Neural cell (in vitro differentiated cells): Measurements from ENCODE around the gene CEACAM21. TPM values are rescaled to one million over a fixed set of nuclear protein-coding genes. Genes with fewer than 3 reads are reported as not detected.

Experiments used
- H2AFZ ChIP-seq: fragments of 200-600, 300-800 bp; sonication (generic), shearing (Covaris generic); 2 replicates; pipeline ENCODE4 v1.6.0; 2014; ENCODE audit warnings: low read depth, mild to moderate bottlenecking, antibody characterized with exemption, low read length, moderate library complexity
- H3F3A ChIP-seq: fragments of 200-600 bp; shearing (Covaris generic); 2 replicates; pipeline ENCODE4 v1.6.1; 2016; ENCODE audit warnings: mild to moderate bottlenecking, moderate library complexity, mixed read lengths, antibody characterized with exemption, low read length; ENCODE audit not compliant: insufficient read depth, poor library complexity, severe bottlenecking
- H3K27ac ChIP-seq: fragments of 200-600, 300-800 bp; sonication (generic), shearing (Covaris generic); 2 replicates; pipeline ENCODE4 v1.5.1; 2014; ENCODE audit warnings: mild to moderate bottlenecking, low read length, moderate library complexity
- H3K27me3 ChIP-seq: fragments of 300-800, 200-600 bp; sonication (generic), shearing (Covaris generic); 2 replicates; pipeline ENCODE4 v1.6.0; 2014; ENCODE audit warnings: mild to moderate bottlenecking, low read depth, low read length, moderate library complexity; ENCODE audit not compliant: insufficient read depth
- H3K36me3 ChIP-seq: fragments of 300-800, 200-600 bp; sonication (generic), shearing (Covaris generic); 2 replicates; pipeline ENCODE4 v1.5.1; 2014; ENCODE audit warnings: mild to moderate bottlenecking, antibody characterized with exemption, low read length, moderate library complexity; ENCODE audit not compliant: insufficient read depth
- H3K4me2 ChIP-seq: fragments of 300-800, 200-600 bp; sonication (generic), shearing (Covaris generic); 2 replicates; pipeline ENCODE4 v1.6.0; 2014; ENCODE audit warnings: mild to moderate bottlenecking, low read length
- H3K4me3 ChIP-seq: fragments of 300-800, 200-600 bp; sonication (generic), shearing (Covaris generic); 2 replicates; pipeline ENCODE4 v1.5.1; 2014; ENCODE audit warnings: mild to moderate bottlenecking, low read length, moderate library complexity
- H3K79me2 ChIP-seq: fragments of 200-600 bp; shearing (Covaris generic); replicated peaks from 2 replicates; pipeline ENCODE4 v1.6.0; 2014; ENCODE audit warnings: mild to moderate bottlenecking, low read length, moderate library complexity; ENCODE audit not compliant: insufficient read depth
- H3K9ac ChIP-seq: fragments of 300-800, 200-600 bp; sonication (generic), shearing (Covaris generic); 2 replicates; pipeline ENCODE4 v1.6.1; 2016; ENCODE audit warnings: mild to moderate bottlenecking, low read length, mixed read lengths
- H3K9me2 ChIP-seq: fragments of 200-600 bp; shearing (Covaris generic); 2 replicates; pipeline ENCODE4 v1.6.1; 2016; ENCODE audit warnings: mild to moderate bottlenecking, low read length, mixed read lengths; ENCODE audit not compliant: insufficient read depth
- H3K9me3 ChIP-seq: fragments of 200-600, 300-800 bp; sonication (generic), shearing (Covaris generic); 2 replicates; pipeline ENCODE4 v1.6.1; 2016; ENCODE audit warnings: mild to moderate bottlenecking, mixed run types, low read length, moderate library complexity, mixed read lengths
- H4K20me1 ChIP-seq: fragments of 200-600 bp; shearing (Covaris generic); 2 replicates; pipeline ENCODE4 v1.6.1; 2016; ENCODE audit warnings: mild to moderate bottlenecking, mixed run types; ENCODE audit not compliant: insufficient read depth
- CTCF ChIP-seq: fragments of 450-650 bp; IDR thresholded peaks from 2 replicates; pipeline ENCODE4 v1.5.1; 2014; ENCODE audit warnings: antibody characterized with exemption, mild to moderate bottlenecking, moderate library complexity; ENCODE audit not compliant: poor library complexity, severe bottlenecking
- EP300 ChIP-seq: fragments of 450-650 bp; conservative IDR thresholded peaks from 2 replicates; pipeline ENCODE4 v1.6.1; 2014; ENCODE audit warnings: antibody characterized with exemption, mild to moderate bottlenecking, moderate library complexity; ENCODE audit not compliant: poor library complexity, severe bottlenecking
- EZH2 ChIP-seq: fragments of 200-600, 300-800 bp; shearing (Covaris generic), sonication (generic); IDR thresholded peaks from 2 replicates; pipeline ENCODE4 v1.6.1; 2014; ENCODE audit warnings: antibody characterized with exemption, low read length, borderline replicate concordance, mild to moderate bottlenecking; ENCODE audit not compliant: insufficient read depth, poor library complexity, severe bottlenecking
- MXI1 ChIP-seq: fragments of 450-650 bp; conservative IDR thresholded peaks from 2 replicates; pipeline ENCODE4 v1.6.1; 2014; ENCODE audit warnings: antibody characterized with exemption, mild to moderate bottlenecking; ENCODE audit not compliant: poor library complexity, severe bottlenecking
- POLR2AphosphoS5 ChIP-seq: IDR thresholded peaks from 2 replicates; pipeline ENCODE4 v1.6.1; 2012
- RAD21 ChIP-seq: fragments of 450-650 bp; conservative IDR thresholded peaks from 2 replicates; pipeline ENCODE4 v1.6.1; 2014; ENCODE audit warnings: antibody characterized with exemption, mild to moderate bottlenecking, moderate library complexity
- REST ChIP-seq: IDR thresholded peaks from 2 replicates; pipeline ENCODE4 v1.6.1; 2012; ENCODE audit warnings: borderline replicate concordance
- SMC3 ChIP-seq: fragments of 450-650 bp; conservative IDR thresholded peaks from 2 replicates; pipeline ENCODE4 v1.6.1; 2014; ENCODE audit warnings: antibody characterized with exemption, mild to moderate bottlenecking, moderate library complexity; ENCODE audit not compliant: poor library complexity
- TAF1 ChIP-seq: IDR thresholded peaks from 2 replicates; pipeline ENCODE4 v1.6.1; 2012; ENCODE audit warnings: low read depth
- polyA plus RNA-seq: library from polyadenylated mRNA; depleted of rRNA; stranded (reverse); fragments of >200 nt; gene quantifications from 2 replicates; pipeline ENCODE4 v1.2.3, GENCODE V29; 2014

Gene CEACAM21
- polyA plus RNA-seq, 1 donor from 2014 or later = 2.9 TPM

- Histone ChIP-seq H3K4me2 (no peak overlapping the region), H2AFZ (no peak overlapping the region), H3K79me2 (no peaks in the 10 kb centered on the region), H3K36me3 (no peaks in the 10 kb centered on the region), H3K27ac (no peak overlapping the region), H3K9me2 (no peaks in the 10 kb centered on the region), H3F3A (no peaks in the 10 kb centered on the region), H3K27me3 (no peaks in the 10 kb centered on the region), H3K4me3 (no peak overlapping the region), H3K9ac (no peak overlapping the region), H3K9me3 (no peaks in the 10 kb centered on the region), H4K20me1 (no peaks in the 10 kb centered on the region)
- TF ChIP-seq REST (no peak), POLR2AphosphoS5 (no peak), EZH2 (no peak), TAF1 (no peak), EP300 (no peak), RAD21 (no peak), MXI1 (no peak), SMC3 (no peak), CTCF (no peak)
These were observed 50.3 kb downstream of the CEACAM21 start for GRCh38 chr19:41626278-41626677.

GRCh38 chr19:41626877-41627276 lies 50.9 kb downstream of the CEACAM21 start, which contains the start of gene CEACAM4:
Gene CEACAM4, minus strand, starts transcription at chr19:41627074. Its CDS starts 111 bp downstream, at chr19:41626963.
- H2AFZ ChIP-seq = no peak within 1 kb of the TSS
- no peak within 1 kb of the TSS for H3K9ac ChIP-seq
- H3K4me3 ChIP-seq = no peak within 1 kb of the TSS
- no peaks in the 10 kb centered on the region for H3K9me2 ChIP-seq
- no peaks in the 10 kb centered on the region for H3K9me3 ChIP-seq
- H3K27me3 ChIP-seq = no peaks in the 10 kb centered on the region
- no peaks in the 10 kb centered on the region for H3F3A ChIP-seq
- no peaks in the 10 kb centered on the region for H3K79me2 ChIP-seq
- H4K20me1 ChIP-seq = no peaks in the 10 kb centered on the region
- H3K27ac ChIP-seq = no peak within 1 kb of the TSS
- H3K36me3 ChIP-seq = no peaks in the 10 kb centered on the region
- no peak within 1 kb of the TSS for H3K4me2 ChIP-seq
- TF ChIP-seq TAF1 (no peak), MXI1 (no peak), SMC3 (no peak), EZH2 (no peak), REST (no peak), CTCF (no peak)
